WTC11 (cell line): ENCODE data around the gene CACNA2D3.

Source experiments
- CREB1 ChIP-seq: sonication (generic); formaldehyde crosslinking; IDR thresholded peaks from 2 replicates; pipeline ENCODE4 v1.8.0; 2023; ENCODE audit warnings: mild to moderate bottlenecking, missing genetic modification reagents
- CTCF ChIP-seq: fragments of 200-600 bp; IDR thresholded peaks from 2 replicates; pipeline ENCODE4 v1.8.0; 2022; ENCODE audit warnings: antibody characterized with exemption
- OVOL2 ChIP-seq: fragments of 250-450 bp; sonication (Bioruptor Pico); IDR thresholded peaks from 2 replicates; pipeline ENCODE4 v1.9.0; 2021; ENCODE audit warnings: mild to moderate bottlenecking, borderline replicate concordance
- TCF7 ChIP-seq: sonication (generic); formaldehyde crosslinking; IDR thresholded peaks from 2 replicates; pipeline ENCODE4 v1.8.0; 2022; ENCODE audit warnings: mild to moderate bottlenecking, low read depth, missing genetic modification reagents, moderate library complexity
- USF2 ChIP-seq: sonication (generic); formaldehyde crosslinking; IDR thresholded peaks from 2 replicates; pipeline ENCODE4 v1.8.1; 2023; ENCODE audit warnings: mild to moderate bottlenecking, missing genetic modification reagents, moderate library complexity
- ZNF232 ChIP-seq: sonication (generic); formaldehyde crosslinking; IDR thresholded peaks from 2 replicates; pipeline ENCODE4 v1.8.0; 2022; ENCODE audit warnings: mild to moderate bottlenecking, missing genetic modification reagents

DNA sequence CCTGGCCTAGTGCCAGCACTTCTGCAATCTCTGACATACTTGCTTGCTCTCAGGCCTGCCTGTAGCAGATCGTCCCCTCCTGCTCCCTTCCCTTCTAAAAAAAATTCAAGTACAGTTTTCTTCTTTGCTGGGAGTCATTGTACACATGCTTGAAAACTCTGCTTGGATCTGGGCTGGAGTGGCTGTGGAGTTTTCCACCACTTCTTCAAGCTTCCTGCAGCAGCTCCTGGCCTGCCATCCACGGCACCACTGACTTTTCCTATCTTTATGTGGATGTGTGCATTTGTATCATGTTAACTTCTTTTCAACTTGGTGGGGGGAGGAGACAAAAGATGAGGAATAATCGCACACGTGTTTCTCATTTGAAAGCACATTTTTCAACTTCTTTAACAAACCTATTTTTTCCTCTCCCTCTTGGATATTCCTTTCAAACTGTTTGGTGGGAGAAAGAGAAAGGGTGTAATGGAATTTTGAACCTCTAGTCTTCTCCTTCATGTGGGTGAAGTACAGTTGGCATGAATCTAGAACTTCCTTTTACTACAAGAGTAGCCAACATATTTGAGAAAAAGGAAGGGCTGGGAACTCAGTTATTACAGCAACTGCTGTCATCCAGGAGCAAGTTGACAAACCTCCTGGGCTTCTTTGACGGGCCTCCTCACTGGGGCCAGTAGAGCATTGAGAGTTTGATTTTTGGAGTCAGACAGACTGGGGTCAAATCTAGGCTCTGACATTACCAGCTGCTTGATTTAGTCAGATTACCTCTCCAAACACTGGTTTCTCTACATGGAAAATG lies 866.7 kb downstream of the CACNA2D3 start:
- no peak for TF ChIP-seq TCF7 (CRISPR knock-in tag)
- TF ChIP-seq CTCF: no peak
- no peak for TF ChIP-seq USF2 (CRISPR knock-in tag)
- TF ChIP-seq OVOL2 (CRISPR knock-in tag): no peak
- no peak for TF ChIP-seq CREB1 (CRISPR knock-in tag)
- no peak for TF ChIP-seq ZNF232
